ENCODE data around the gene TUT4. TPM values are rescaled to one million over a fixed set of nuclear protein-coding genes. Genes with fewer than 3 reads are reported as not detected.

The TUT4 gene
- total RNA-seq, 1 donor from 2014 or later: 159 TPM

DNA sequence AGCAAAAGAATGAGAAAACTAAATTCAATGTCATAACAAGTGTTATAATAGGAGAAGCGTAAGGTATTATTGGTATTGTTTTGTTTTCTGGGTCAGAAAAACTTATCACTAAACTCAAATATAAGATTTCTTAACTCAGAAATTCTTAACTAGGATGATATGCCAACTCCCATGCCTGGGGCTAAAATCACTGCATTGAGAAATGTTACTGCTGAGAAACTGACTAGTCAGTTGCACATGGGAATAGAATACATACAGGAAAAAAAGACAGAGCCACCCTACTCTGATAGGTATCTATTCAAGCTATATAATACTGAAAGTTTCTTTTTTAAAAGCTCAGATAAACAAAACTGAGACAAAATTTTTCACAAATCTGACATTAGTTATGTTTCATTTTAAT is 92.2 kb downstream of the TUT4 start:
- no peak for DNase-seq

DNA sequence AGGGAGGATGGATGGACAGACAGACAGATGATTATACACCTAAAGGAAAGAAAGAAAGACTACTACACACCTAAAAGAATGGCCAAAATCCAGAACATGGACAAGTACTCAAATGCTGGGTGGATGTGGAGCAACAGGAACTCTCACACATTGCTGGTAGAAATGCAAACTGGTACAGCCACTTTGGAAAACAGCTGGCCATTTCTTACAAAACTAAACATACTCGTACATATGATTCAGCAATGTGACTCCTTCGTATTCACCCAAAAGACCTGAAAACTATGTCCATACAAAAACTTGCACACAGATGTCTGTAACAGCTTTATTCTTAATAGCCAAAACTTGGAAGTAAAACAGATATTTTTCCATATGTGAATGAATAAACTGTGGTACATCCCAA is 97.2 kb downstream of the TUT4 start:
- DNase-seq: no peak

DNA sequence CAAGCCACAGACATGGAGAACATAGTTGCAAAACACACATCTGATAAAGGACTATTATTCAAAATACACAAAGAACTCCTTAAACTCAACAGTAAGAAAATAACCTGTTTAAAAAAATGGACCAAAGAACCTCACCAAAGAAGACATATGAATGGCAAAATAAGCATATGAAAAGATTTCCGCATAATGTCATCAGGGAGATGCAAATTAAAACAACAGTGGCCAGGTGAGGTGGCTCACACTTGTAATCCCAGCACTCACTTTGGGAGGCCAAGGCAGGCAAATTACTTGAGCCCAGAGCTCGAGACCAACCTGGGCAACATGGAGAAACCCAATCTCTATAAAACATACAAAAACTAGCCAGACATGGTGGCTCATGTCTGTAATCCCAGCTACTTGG is 98.1 kb downstream of the TUT4 start:
- DNase-seq: no peak

DNA sequence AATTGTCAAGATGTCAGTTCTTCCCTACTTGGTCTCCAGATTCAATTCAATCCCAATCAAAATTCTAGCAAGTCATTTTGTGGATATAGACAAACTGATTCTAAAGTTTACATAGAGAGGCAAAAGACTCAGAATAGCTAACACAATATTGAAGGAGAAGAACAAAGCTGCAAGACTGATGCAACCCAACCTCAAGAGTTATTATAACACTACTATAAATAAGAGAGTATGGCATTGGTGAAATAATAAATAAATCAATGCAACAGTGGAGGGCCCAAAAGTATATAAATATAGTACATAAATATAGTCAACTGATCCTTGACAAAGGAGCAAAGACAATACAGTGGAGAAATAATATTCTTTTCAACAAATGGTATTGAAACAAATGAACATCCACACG is 98.8 kb downstream of the TUT4 start:
- DNase-seq: no peak

DNA sequence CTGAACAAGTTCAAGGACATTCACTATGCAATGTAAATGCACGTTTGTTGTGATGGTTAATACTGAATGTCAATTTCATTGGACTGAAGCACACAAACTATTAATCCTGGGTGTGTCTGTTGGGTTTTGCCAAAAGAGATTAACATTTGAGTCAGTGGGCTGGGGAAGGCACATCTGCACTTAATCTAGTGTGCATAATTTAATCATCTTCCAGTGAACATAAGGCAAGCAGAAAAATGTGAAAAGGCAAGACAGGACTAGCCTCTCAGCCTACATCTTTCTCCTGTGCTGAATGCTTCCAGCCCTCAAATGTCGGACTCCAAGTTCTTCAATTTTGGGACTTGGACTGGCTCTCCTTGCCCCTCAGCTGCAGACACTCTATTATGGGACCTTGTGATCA is 108.4 kb downstream of the TUT4 start:
- no peak for DNase-seq

DNA sequence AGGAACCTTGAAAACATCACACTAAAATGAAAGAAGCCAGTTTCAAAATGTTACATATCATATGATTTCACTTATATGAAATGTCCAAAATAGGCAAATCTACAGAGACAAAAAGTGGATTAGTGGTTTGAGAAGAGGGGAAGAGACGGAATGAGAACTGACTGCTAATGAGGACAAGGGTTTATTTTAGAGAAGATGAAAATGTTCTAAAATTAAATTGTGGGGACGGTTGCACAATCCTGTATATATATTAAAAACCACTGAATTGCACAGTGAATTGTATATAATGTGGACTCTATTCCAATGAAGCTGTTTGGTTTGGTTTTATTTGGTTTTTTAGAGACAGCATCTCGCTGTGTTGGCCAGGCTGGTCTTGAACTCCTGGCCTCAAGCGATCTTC is 112.9 kb downstream of the TUT4 start:
- no peak for DNase-seq

DNA sequence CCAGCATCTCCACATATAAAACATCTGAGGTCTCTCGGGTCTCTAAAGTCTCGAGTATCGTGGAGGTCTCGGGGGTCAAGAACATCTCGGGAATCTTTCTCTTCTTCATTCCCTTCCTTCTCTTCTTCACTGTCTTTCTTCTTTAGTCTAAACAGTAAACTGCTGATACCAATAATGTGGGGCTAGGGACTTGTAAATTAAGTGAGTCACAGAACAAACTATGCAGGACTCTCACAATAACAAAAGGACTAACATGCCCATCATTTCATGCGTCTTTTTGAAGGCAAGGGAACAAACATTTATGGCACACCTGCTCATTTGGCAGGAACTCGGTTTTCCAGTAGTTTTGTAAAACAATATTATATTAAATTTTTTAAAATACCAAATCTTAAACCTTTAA is 116.1 kb downstream of the TUT4 start:
- no peak for DNase-seq

DNA sequence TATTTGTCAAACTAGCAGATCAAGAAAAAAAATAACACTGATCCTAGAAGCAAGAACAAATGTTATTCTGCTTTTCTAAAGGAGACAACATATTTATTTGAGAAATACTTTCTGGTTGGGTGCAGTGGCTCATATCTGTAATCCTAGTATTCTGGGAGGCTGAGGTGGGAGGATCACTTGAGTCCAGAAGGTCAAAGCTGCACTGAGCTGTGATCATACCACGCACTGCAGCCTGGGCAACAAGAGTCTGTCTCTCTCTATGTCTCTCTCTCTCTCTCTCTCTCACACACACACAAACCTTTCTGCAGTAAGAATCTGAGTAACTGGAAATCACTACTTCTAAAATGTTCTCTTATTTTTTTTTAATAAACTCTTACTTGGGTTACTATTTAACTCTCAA is 117.2 kb downstream of the TUT4 start:
- no peak for DNase-seq

DNA sequence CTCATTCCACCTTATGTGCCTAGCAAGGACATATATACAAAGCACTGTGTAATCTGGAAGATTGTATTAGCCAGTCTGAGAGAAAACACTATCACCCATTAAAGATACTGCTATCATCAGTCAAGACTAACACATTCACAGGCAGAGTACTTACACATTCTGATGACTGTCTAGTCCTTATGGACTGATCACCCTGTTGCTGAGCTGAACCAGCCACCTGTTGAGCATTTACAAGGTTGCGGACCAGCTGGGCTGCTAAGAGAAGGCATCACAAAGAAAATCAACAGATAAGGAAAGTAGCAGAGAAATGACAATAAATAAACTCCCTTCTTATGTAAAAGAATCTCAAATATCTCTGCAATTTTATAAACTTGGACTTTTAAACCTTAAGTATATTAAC is 117.7 kb downstream of the TUT4 start:
- no peak for DNase-seq

DNA sequence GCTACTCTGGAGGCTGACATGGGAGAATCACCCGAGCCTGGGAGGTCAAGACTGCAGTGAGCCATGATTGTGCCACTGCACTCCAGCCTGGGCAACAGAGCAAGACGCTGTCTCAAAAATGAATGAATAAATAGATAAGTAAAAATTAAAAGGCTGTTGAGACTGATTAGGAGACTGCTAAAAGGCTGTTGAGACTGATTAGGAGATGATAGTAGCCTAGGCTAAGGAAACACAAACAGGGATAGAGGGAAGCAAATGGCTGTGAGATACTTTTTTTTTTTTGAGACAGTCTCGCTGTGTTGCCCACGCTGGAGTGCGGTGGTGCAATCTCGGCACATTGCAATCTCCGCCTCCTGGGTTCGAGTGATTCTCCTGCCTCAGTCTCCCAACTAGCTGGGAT is 120.1 kb downstream of the TUT4 start:
- no peak for DNase-seq

DNA sequence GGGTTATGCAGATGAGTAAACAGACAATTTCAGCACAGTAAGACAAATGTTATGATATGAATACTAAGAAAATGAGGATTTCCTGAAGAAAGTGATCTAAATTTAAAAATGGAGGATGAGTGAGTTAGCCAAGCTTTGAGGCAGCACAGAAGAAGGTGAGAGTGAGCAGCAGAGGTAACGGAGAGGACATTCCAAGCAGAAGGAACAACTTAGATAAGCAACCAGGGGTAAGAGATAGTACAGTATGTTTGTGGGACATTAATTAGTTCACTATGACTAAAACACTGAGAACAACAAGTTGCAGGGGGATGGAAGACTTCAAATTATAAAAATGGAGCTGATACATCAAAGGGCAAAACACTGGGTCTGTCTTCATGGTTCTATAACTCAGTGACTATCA is 125.7 kb downstream of the TUT4 start:
- no peak for DNase-seq

DNA sequence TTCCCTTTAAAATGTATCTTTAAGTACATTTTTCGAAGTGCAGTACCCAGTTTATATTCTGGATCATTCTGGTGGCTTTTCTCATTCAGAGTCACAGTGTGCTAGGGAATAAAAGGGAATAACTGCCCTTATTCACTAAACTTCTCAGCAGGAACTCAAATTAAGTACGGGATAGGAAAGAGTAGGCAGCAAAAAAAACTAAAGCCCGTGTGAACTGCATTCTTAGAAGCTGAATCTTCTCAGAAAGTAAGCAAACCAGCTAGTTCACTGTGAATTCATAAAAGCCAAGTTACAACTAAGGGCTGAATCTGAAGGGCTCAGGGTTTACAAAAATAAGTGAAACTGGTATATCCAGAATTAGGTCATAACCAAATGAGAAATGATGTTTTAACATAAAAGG is 126.5 kb downstream of the TUT4 start:
- no peak for DNase-seq

DNA sequence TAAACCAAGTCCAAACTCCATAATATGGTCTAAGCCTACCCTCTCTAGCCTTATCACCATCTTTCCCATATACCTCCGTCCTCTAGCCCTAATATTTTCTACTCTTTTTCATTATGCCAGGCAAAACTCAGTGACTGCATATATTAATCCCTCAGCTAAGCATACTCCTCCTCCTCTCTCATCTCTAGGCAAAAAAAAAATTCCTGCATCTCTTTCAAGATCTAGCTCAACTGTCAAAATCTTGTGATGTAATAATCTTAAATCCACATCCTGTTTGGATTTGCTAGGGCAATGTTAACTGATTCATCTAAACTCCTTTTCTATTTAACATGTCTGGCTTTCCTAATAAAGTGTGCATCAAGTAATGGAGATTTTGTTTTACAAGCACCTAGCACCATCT is 128.1 kb downstream of the TUT4 start:
- no peak for DNase-seq

DNA sequence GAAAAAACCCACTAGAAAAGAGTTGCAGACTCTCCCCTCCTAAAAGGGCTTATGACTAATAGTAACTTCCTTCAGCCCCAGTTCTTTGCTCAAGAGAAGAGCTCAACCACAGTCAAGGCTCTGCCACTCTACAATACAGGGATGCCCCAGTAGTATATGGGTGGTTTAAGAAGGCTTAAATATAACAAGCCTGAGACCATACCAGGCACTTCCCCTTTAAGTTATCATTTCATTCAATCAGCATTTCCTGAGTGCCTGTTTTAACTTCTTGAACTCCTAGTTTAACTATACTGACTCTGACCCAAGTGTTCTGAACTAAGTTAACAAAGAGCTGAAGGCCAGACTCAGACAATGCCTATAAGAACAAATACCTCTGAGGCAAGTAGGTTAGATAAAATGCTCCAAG is 128.7 kb downstream of the TUT4 start:
- no peak for DNase-seq

DNA sequence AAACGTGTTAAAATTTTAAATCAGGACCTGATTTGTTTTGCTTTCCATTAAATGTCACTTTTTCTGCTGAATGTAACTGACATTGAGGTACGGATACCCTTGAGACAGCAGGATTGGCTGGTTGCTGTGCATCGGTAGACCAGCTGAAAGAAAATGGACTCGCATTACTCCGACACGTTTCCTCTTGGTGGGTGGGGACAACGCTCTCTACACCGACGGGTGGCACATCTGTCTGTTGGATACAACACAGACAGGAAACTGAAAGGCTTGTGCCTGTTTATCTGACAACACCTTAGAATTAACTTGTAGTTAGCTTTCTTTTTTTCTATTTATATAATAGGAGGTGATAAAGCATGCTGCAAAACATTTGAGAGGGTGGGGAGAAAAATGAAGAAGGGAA is 129.1 kb downstream of the TUT4 start:
- no peak for DNase-seq

DNA sequence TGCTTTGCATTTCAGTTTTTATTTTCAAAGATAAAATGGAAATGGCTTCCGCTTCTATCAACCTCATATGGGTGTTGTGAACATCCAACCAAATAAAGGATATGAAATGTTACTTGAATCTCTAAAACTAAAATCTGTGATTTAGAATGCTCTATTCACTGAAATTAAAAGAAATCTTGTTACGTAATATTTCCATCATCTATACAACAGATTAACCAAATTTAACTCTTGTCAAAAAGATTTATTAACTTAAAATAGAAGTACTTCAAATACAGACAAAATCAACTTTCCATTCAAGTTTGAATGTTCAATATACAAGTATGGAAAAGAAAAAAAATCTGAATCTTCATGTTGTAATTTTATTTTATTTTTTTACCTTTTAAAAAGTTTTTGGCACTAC is 129.8 kb downstream of the TUT4 start:
- no peak for DNase-seq

DNA sequence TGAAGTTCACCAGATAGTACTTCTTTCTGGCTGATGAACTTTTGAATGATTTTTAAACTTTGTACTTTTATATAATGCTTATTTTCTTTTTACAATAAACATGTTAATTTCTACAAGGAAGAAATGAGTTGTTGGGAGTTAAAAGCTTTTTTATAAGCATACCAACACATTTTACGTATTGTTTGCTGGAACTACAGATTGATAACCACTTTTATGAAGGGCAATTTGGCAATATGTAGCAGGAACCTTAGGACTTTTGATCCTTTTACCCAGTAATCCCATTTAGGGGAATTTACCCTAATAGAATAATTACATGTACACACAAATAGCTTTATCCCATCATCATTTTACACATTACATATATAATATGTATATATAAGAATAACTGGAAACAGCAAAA is 132.2 kb downstream of the TUT4 start:
- DNase-seq: no peak

DNA sequence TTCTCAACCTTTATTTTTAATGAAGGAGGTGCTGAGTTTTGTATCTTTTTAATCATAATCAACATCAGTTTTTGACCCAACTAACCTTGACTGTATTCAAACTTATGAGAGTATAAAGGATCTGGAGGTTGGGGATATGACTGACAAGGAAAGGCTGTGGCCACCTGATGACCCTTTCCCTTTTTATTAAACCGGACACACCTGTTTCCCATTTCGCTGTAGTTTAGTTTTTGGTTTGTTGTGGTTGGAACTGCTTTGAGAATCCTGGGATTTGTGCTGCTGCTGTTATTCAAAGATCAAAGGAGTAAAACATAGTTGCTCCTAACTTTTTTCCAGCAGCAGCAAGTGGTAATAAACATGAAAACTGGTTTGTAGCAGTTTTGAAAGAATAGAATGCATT is 136.1 kb downstream of the TUT4 start:
- DNase-seq: no peak

DNA sequence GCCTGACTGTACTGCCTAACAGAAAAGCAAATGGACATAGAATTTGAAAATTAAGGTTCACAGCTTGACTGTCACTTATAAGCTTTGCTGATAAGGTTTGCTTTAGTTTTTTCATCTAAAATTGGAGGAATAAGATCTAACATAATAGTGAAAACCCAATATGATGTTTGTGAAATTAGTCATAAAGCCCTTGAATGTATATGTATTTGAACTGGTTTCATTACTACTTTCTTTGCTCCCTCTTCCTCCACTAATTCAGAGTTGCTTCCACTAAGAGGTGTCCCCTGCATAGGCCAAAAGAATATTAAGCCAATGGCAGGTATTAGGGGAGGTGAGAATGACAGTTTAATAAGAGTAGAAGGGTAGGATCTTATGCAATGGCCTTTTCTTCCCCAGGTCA is 137.9 kb downstream of the TUT4 start:
- DNase-seq: no peak

DNA sequence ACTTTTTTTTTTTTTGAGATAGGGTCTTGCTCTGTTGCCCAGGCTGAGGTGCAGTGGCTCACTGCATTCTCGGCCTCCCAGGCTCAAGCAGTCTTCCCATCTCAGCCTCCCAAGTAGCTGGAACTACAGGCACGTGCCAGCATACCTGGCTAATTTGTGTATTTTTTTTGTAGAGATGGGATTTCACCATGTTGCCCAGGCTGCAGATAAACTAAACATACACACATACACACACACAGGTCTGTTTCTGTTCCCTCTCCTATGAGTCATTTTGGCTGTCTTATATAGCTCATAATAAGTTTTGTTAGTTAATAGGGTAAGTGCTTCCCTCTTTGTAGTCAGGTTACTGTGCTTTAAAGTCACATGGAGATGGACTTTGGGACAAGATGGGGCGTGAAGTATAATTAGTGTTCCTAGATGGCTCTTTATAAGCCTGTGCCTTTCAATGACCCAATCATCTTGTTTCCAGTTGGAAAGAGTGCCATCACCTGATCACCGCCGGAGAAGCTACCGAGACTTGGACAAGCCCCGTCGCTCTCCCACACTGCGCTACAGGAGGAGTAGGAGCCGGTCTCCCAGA is 139.4 kb downstream of the TUT4 start:
- no peak for DNase-seq

DNA sequence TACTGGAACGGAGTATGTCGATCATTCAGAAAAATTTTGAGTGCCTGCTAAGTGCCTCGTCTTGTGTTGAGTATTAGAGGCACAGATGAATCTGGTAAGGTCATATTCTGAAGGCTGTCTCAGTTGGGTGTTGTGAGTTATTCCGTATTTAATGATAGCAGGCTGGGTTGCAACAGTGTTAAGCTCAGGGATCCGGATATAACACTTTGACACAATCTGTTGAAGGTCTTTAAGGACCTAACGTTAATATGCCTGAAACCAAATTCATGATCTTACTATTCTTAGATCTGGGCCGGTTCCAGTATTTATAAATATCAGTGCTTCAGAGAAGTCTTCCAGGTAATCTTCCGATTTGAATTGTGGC is 147.9 kb downstream of the TUT4 start:
- DNase-seq: no peak

DNA sequence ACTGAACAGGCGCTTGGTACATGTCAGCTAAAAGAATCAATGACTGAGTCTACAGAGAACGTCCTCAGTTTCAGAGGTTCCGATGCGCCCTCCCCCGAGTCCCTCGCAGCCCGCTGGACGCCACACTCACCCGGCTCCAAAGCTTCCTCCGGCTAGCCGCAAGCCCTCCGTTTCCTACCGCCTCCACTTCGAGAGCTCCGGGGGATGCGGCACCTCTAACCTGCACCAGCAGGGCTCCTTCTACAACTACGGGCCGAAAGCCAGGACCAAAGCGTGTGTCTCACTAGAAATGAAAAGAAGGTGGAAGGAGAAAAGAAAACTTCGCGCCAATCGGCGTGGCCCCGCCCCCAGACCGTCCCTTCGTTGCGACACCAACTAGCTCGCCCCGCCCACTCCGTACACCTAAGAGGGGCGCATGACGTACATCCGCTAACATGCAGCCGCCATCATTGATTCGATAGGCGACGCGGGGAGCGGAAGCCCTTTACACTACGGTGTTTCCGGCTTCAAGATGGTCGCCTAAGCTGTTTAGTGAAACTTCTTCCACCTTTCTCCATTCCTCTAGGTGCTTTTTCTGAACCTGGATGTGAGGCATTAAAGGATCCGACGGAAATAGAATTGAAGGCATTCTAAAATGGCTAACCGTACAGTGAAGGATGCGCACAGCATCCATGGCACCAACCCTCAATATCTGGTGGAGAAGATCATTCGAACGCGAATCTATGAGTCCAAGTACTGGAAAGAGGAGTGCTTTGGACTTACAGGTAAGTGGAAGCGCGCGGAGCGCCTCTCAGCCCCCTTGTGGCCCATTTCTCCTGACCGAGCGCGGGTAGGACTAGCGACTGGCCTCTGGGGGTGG is 148.5 kb downstream of the TUT4 start, which contains the start of the genes ORC1 and PRPF38A:
ORC1 (minus strand) TSS at position 308 of the 859 bp plus-strand sequence. CDS start 2,200 bp downstream, outside the sequence.
PRPF38A (plus strand) TSS at position 487 of the 859 bp plus-strand sequence; CDS start at position 635, 148 bp downstream.
- DNase-seq: peak; percentile 91

DNA sequence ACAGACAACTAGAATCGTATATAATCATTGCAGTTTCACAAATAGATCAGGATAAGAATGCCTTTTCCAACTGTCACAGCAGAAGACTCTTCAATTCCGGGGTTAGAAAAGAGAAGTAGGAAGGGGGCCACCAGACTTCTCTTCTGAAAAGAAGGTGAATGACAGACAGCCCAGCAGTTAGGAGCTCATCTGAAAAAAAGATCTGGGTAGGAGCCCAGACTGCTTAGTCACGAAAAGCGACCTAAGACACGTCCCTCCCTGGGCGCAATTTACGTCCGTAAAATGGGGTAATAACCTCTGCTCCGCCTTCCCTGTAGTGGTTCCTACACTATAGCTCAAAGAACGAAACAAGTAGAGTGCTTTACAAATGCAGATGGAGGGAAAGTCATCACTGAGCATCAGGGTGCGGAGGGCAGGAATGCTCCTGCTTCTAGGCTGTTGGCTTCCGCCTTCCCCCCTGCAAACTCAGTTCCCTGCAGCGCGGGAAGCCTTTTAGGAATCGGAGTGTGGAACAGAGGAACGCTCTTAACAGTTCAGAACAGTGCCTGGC is 149.3 kb downstream of the TUT4 start:
- DNase-seq: no peak

DNA sequence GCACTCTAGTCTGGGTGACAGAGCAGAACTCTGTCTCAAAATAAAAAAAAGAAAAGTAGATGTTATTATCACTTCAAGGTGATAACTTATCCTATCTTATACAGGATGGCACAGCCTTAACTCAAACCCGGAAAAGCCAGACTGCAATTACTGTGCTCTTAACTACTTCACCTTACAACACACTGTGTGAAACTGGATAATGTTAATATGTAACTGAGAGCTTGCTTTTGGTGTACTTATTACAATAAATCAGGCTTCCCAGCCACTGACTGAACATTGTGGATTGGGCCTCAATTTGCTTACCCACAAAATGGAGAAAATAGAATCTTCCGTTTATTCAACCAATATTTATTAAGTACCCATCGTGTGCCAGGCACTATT is 150.0 kb downstream of the TUT4 start:
- DNase-seq: no peak

Data from occipital lobe (tissue), 2 donors.